Measurements from ENCODE around the gene SLC2A1. TPM values are rescaled to one million over a fixed set of nuclear protein-coding genes. Genes with fewer than 3 reads are reported as not detected.

SLC2A1 gene
- total and polyA plus RNA-seq, 2 of the 13 experiments (the other 11 are each of a cell fraction or from before 2014, with no cell fraction given): 125 to 423 TPM

GRCh38 chr1:42975561-42976225, 17.0 kb upstream of the SLC2A1 start:
- TF ChIP-seq ZNF260 (CRISPR knock-in tag; IDR thresholded peaks at IDR 0.05; ENCODE audit: borderline replicate concordance, low read depth): no peak
- TF ChIP-seq CREB1 (IDR thresholded peaks at IDR 0.05): peak; percentile 46; the same call in 1 of the 2 replicates
- TF ChIP-seq CREB1 (CRISPR knock-in tag; IDR thresholded peaks at IDR 0.05): no peak
- no peak for TF ChIP-seq NFIB (CRISPR knock-in tag; IDR thresholded peaks at IDR 0.05; ENCODE audit: borderline replicate concordance)
- TF ChIP-seq DR1 (CRISPR knock-in tag; IDR thresholded peaks at IDR 0.05): no peak
- no peak for TF ChIP-seq ZNF276 (CRISPR knock-in tag; IDR thresholded peaks at IDR 0.05; ENCODE audit: low read depth)
- POLR2A ChIA-PET: no interaction called here
- 85% methylated on average over 4 of the region's 4 CpGs for WGBS (ENCODE audit: low lambda C conversion rate)
- CTCF ChIA-PET (ENCODE audit: low intra/inter-chr PET ratio, low total read pairs): no interaction called here
- Histone ChIP-seq H3K4me1 (ENCODE audit: insufficient read depth, low read length) (peaks cover 31% of the 10 kb centered on the region), H3K9me3 (ENCODE audit: low read length) (no peaks in the 10 kb centered on the region), H3K4me2 (ENCODE audit: low read depth, low read length) (no peak overlapping the region), H3K79me2 (ENCODE audit: insufficient read depth, low read length) (no peaks in the 10 kb centered on the region), H3K9ac (ENCODE audit: insufficient read depth, low read depth, low read length) (no peak overlapping the region), H3K27me3 (ENCODE audit: control insufficient read depth in 1 of 2, insufficient read depth in 2 of 2, low read length in 2 of 2) (no peaks in the 10 kb centered on the region), H3K36me3 (replicated peaks in 1 of 2; ENCODE audit: control insufficient read depth in 1 of 2, insufficient read depth in 2 of 2, low read length in 2 of 2) (no peaks in the 10 kb centered on the region), H3K27ac (ENCODE audit: extremely low read length, insufficient read depth, low read length) (no peak overlapping the region), H4K20me1 (ENCODE audit: insufficient read depth, low read length) (no peaks in the 10 kb centered on the region), H2AFZ (ENCODE audit: low read length) (no peak overlapping the region), H3K4me3 (replicated peaks in 1 of 3; ENCODE audit: insufficient read depth in 1 of 3, low read depth in 2 of 3, low read length in 3 of 3) (no peak overlapping the region)
- in situ Hi-C loops (cut with HindIII; ENCODE audit: extremely low pct_ligation_motif_present, low pct_unique_long_range_greater_than_20kb): no loop called here
- BruUV-seq (replicated peaks): no TSS peak
- intact Hi-C loops (cut with micrococcal nuclease; ENCODE audit: unreplicated experiment): no loop called here
- no peak for FAIRE-seq
- no peak for DNase-seq (ENCODE audit: low spot score)
- no peak for ATAC-seq
